HG03108 (cell line): ENCODE data around the gene TEAD3.

Experiments used
- ATAC-seq: cut with Tn5 transposase; IDR thresholded peaks from one replicate; pipeline ENCODE4 v1.9.1; 2021; ENCODE audit warnings: moderate library complexity; ENCODE audit not compliant: unreplicated experiment

Gene TEAD3

GRCh38 chr6:35477028-35477427 lies 19.9 kb downstream of the TEAD3 start:
- ATAC-seq = no peak

- no peak for ATAC-seq
These were observed 20.9 kb downstream of the TEAD3 start for GRCh38 chr6:35476004-35476403.

- no peak for ATAC-seq
These were observed 21.3 kb downstream of the TEAD3 start for GRCh38 chr6:35475573-35475972.

GRCh38 chr6:35474942-35475570 lies 21.8 kb downstream of the TEAD3 start:
- no peak for ATAC-seq

- no peak for ATAC-seq
These were observed 22.5 kb downstream of the TEAD3 start for GRCh38 chr6:35474131-35474941.

GRCh38 chr6:35473850-35474130 lies 23.1 kb downstream of the TEAD3 start:
- ATAC-seq = no peak

GRCh38 chr6:35473075-35473849 lies 23.6 kb downstream of the TEAD3 start:
- no peak for ATAC-seq

- ATAC-seq = no peak
These were observed 25.0 kb downstream of the TEAD3 start for GRCh38 chr6:35471836-35472345.

- ATAC-seq = no peak
These were observed 26.2 kb downstream of the TEAD3 start for GRCh38 chr6:35470663-35471120.

- ATAC-seq = no peak
These were observed 26.9 kb downstream of the TEAD3 start for GRCh38 chr6:35469751-35470662.

- no peak for ATAC-seq
These were observed 27.7 kb downstream of the TEAD3 start for GRCh38 chr6:35468980-35469750.

- peak; percentile 82 for ATAC-seq
These were observed 28.5 kb downstream of the TEAD3 start, which contains the start of gene RPL10A for GRCh38 chr6:35468181-35468979. Gene RPL10A (plus strand): TSS chr6:35468401. CDS start chr6:35468435, 34 bp downstream.

- ATAC-seq = no peak
These were observed 31.2 kb downstream of the TEAD3 start for GRCh38 chr6:35465646-35466045.

- no peak for ATAC-seq
These were observed 33.6 kb downstream of the TEAD3 start for GRCh38 chr6:35463292-35463691.

GRCh38 chr6:35461270-35461669 lies 35.6 kb downstream of the TEAD3 start:
- no peak for ATAC-seq

GRCh38 chr6:35457907-35458306 lies 39.0 kb downstream of the TEAD3 start:
- ATAC-seq = no peak

- ATAC-seq = no peak
These were observed 42.3 kb downstream of the TEAD3 start for GRCh38 chr6:35454391-35455110.

- no peak for ATAC-seq
These were observed 43.6 kb downstream of the TEAD3 start for GRCh38 chr6:35453236-35453635.
